Measurements from ENCODE around the gene SLC22A6. TPM values are rescaled to one million over a fixed set of nuclear protein-coding genes. Genes with fewer than 3 reads are reported as not detected.

The SLC22A6 gene
- total RNA-seq, 1 donor from 2014 or later, result not detected

DNA sequence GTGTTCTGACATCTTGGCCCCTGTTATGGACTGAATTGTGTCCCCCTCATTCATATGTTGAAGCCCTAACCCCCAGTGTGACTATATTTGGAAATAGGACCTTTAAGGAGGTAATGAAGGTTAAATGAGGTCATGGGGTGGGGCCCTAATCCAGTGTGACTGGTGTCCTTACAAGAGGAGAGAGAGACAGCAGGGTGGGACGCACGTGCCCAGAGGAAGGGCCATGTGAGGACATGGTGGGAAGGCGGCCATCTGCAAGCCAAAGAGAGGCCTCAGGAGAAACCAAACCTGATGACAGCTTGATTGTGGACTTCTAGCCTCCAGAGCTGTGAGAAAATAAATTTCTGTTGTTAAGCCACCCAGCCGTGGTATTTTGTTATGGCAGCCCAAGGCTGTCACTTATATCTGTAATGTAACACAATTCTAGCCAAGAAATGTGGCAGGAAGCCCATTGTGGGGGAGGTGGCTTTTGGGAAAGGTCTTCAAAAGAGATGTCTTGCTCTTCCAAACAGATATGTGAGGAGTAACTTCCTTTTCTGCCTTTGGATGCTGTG is 23.7 kb downstream of the SLC22A6 start:
- no peak overlapping the region for H3K4me3 ChIP-seq
- intact Hi-C loops (cut with DNase I), result no loop called here

DNA sequence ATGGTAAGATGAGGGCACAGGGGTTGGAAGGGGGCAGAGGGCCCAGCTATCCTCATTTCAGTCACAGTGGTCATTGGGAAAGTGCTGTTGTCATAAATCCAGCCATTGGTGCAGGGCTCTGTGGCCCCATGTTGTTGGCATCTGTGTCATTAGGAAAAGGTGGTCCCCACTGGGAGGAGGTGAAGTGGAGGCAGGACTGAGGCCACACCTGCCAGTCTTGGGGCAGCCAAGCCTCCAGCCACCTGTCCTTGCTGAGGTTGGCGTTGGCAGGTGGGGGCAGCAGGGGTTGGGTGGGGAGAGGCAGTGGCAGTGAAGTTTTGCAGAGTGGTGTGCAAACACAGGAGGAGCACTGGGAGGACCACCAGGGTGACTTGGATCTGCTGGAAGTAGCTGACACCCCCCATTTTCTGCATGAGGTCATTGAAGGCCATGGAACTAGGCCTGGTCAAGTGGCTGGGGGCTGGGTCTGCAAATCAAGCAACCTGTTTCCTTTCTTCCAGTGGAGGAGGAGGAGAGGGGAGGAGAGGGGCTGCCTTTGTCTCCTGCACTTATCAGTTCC is 25.3 kb downstream of the SLC22A6 start:
- Histone ChIP-seq H3K36me3 (no peaks in the 10 kb centered on the region), H3K9me3 (no peaks in the 10 kb centered on the region), H3K27ac (no peak overlapping the region), H3K4me1 (peaks cover 11% of the 10 kb centered on the region), H3K27me3 (no peaks in the 10 kb centered on the region), H3K4me3 (no peak overlapping the region)
- intact Hi-C loops (cut with DNase I), result no loop called here
- DNase-seq (ENCODE audit: extremely low spot score in 2 of 2), result peak in 1 of 2 donors; percentile 52
- TF ChIP-seq, protein P1, sequence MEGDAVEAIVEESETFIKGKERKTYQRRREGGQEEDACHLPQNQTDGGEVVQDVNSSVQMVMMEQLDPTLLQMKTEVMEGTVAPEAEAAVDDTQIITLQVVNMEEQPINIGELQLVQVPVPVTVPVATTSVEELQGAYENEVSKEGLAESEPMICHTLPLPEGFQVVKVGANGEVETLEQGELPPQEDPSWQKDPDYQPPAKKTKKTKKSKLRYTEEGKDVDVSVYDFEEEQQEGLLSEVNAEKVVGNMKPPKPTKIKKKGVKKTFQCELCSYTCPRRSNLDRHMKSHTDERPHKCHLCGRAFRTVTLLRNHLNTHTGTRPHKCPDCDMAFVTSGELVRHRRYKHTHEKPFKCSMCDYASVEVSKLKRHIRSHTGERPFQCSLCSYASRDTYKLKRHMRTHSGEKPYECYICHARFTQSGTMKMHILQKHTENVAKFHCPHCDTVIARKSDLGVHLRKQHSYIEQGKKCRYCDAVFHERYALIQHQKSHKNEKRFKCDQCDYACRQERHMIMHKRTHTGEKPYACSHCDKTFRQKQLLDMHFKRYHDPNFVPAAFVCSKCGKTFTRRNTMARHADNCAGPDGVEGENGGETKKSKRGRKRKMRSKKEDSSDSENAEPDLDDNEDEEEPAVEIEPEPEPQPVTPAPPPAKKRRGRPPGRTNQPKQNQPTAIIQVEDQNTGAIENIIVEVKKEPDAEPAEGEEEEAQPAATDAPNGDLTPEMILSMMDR (IDR thresholded peaks at IDR 0.05), result no peak

More for the DNA sequence above, 23.7 kb downstream of the SLC22A6 start:
- TF ChIP-seq POLR2AphosphoS5 (IDR thresholded peaks at IDR 0.05; ENCODE audit: insufficient read depth in 1 of 2, low read depth in 1 of 2) (no peak), POLR2A (IDR thresholded peaks at IDR 0.05) (no peak)
- TF ChIP-seq, protein P1 (IDR thresholded peaks at IDR 0.05), result no peak
- no peaks in the 10 kb centered on the region for H3K9me3 ChIP-seq
- DNase-seq (ENCODE audit: extremely low spot score in 2 of 2), result peak in 1 of 2 donors; percentile 62
- H3K36me3 ChIP-seq, result no peaks in the 10 kb centered on the region
- H3K27me3 ChIP-seq, result no peaks in the 10 kb centered on the region
- H3K27ac ChIP-seq, result no peak overlapping the region
- H3K4me1 ChIP-seq, result peaks cover 11% of the 10 kb centered on the region

GRCh38 chr11:62958547-62959421 is 26.0 kb downstream of the SLC22A6 start:
- no peaks in the 10 kb centered on the region for H3K9me3 ChIP-seq
- H3K27ac ChIP-seq, result no peak overlapping the region
- no peaks in the 10 kb centered on the region for H3K27me3 ChIP-seq
- intact Hi-C loops (cut with DNase I), result no loop called here
- TF ChIP-seq POLR2AphosphoS5 (IDR thresholded peaks at IDR 0.05; ENCODE audit: insufficient read depth in 1 of 2, low read depth in 1 of 2), result no peak
- TF ChIP-seq, protein P1 (IDR thresholded peaks at IDR 0.05), result no peak
- no peak for TF ChIP-seq POLR2A (IDR thresholded peaks at IDR 0.05)
- peak in 1 of 2 donors; percentile 27 for DNase-seq (ENCODE audit: extremely low spot score in 2 of 2)
- H3K4me1 ChIP-seq, result peaks cover 11% of the 10 kb centered on the region
- H3K4me3 ChIP-seq, result no peak overlapping the region
- H3K36me3 ChIP-seq, result no peaks in the 10 kb centered on the region

DNA sequence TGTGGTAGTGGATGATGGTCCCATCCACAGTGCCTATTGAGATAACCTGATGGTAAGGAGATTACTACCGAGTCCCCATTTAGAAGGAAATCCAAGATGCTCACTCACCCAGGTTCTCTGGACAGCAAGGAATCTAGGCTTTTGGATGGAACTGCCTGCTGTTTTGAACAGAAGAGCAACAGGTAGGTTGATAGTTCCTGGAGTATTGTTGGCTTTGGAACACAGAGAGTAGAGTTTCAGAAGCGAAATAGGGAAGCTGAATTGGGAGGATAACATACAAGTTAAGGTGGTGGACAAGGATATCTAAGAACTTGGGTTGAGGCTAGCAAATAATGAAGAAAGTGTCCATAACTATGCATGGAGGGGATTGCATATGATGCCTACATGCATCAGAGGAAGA is 27.6 kb downstream of the SLC22A6 start:
- Histone ChIP-seq H3K4me1 (peaks cover 11% of the 10 kb centered on the region), H3K9me3 (no peaks in the 10 kb centered on the region), H3K27ac (no peak overlapping the region), H3K27me3 (no peaks in the 10 kb centered on the region), H3K36me3 (no peaks in the 10 kb centered on the region), H3K4me3 (no peak overlapping the region)
- intact Hi-C loops (cut with DNase I), result no loop called here
- TF ChIP-seq, protein P1 (IDR thresholded peaks at IDR 0.05), result no peak
- no peak for TF ChIP-seq POLR2A (IDR thresholded peaks at IDR 0.05)
- no peak for TF ChIP-seq POLR2AphosphoS5 (IDR thresholded peaks at IDR 0.05; ENCODE audit: insufficient read depth in 1 of 2, low read depth in 1 of 2)
- DNase-seq (ENCODE audit: extremely low spot score in 2 of 2), result peak in 1 of 2 donors; percentile 5
